ENCODE data around the gene MRFAP1L1.
"Not testable (repeated sequence)": the region's sequence is repeated elsewhere in the genome, so short reads cannot be mapped to it uniquely, and the experiment has no call there.

Gene MRFAP1L1

GRCh38 chr4:6686104-6686787 is 23.4 kb downstream of the MRFAP1L1 start:
- no peak for DNase-seq

DNA sequence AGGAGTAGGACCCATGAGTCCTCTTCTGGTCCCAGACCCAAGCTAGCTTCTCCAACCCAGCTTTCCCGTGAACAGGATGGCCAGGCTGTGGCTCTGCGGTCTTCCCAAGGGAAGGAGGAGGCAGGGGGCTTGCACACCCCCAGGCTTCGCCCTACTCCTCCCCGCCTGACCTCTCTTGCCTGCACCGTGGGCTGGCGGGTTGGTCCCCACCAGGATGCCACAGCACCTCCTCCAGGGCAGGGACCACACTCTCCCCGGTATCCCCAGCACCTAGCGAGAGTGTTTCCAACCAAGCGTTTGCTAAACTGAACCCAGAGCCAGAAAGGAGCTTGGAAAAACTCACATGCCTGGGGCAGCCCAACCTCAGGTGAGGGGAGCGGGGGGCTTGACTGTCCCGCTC is 25.0 kb downstream of the MRFAP1L1 start:
- DNase-seq = no peak

GRCh38 chr4:6682862-6683590 is 26.6 kb downstream of the MRFAP1L1 start:
- DNase-seq = no peak

- no peak for DNase-seq
Observed at GRCh38 chr4:6681191-6681590, 28.5 kb downstream of the MRFAP1L1 start.

- no peak for DNase-seq
Observed at GRCh38 chr4:6680372-6681034, 29.2 kb downstream of the MRFAP1L1 start.

GRCh38 chr4:6676722-6677558 is 32.7 kb downstream of the MRFAP1L1 start:
- DNase-seq = no peak

DNA sequence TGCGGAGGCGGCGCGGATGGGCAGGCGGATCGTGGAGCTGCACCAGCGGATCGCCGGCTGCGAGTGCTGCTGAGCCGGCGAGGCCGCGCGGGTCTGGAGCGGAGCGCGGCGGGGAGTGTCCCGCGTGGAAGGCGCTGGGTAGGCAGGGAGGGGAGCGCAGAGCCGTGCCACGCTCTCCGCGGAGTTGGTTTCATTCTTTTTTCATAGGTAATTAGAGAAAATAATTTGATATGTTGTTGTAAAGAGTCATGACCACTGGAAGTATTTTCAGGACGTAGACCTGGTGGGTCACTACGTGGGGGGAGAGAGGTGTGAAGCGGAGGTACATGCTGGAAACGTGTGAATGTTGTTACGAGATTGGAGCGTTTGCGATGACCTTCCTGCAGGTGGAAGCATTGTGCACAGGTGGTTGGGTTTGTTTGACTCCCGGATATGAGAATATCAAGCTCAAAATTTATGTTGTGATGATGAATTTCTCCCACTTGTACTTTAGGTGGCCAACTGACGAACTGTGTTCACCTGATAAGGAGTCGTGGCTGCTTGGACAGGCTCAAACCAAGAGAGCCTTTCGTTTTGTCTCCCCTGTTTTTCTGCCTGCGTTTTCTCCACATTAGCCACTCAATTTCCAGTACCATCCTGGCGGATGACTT is 35.0 kb downstream of the MRFAP1L1 start:
- DNase-seq = peak; percentile 71

DNA sequence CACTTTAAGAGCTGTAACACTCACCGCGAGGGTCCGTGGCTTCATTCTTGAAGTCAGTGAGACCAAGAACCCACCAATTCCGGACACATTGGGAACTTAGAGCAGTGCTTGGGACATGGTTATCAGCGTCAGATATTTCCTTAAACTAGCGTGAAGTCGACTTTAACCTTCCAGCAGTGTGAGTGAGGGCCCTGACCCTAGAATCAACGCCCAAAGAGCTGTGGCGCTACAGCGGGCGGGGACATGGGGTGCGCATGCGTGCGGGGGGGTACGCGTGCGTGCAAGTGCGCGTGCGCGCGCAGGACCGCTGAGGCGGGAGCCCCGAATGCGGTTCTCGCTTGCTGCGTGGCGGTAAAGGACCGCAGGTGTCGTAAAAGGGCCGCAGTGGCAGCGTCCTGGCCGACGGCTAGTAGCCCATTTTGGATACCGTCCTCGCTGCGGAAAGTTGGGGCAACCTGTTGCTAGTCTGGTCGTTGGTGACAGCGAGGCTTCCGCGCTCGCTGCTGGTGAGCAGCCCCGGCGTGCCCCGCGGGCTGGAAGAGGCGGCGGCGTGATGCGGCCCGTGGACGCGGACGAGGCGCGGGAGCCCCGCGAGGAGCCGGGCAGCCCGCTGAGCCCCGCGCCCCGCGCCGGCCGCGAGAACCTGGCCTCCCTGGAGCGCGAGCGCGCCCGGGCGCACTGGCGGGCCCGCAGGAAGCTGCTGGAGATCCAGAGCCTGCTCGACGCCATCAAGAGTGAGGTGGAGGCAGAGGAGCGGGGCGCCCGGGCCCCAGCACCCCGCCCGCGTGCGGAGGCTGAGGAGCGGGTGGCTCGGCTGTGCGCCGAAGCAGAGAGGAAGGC is 35.8 kb downstream of the MRFAP1L1 start:
- peak; percentile 96 for DNase-seq

GRCh38 chr4:6673191-6673659 is 36.4 kb downstream of the MRFAP1L1 start:
- peak; percentile 74 for DNase-seq

DNA sequence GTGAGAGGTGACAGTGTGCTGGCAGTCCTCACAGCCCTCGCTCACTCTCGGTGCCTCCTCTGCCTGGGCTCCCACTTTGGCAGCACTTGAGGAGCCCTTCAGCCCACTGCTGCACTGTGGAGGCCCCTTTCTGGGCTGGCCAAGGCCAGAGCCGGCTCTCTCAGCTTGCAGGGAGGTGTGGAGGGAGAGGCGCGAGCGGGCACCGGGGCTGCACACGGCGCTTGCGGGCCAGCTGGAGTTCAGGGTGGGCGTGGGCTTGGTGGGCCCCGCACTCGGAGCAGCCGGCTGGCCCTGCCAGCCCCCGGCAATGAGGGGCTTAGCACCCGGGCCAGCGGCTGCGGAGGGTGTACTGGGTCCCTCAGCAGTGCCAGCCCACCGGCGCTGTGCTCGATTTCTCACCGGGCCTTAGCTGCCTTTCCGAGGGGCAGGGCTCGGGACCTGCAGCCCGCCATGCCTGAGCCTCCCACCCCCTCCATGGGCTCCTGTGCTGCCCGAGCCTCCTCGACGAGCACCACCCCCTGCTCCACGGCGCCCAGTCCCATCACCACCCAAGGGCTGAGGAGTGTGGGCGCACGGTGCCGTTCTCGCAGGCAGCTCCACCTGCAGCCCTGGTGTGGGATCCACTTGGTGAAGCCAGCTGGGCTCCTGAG is 37.0 kb downstream of the MRFAP1L1 start:
- DNase-seq = not testable (repeated sequence)

GRCh38 chr4:6672131-6672530 is 37.5 kb downstream of the MRFAP1L1 start:
- no peak for DNase-seq

- no peak for DNase-seq
Observed at GRCh38 chr4:6671648-6672047, 38.0 kb downstream of the MRFAP1L1 start.

DNA sequence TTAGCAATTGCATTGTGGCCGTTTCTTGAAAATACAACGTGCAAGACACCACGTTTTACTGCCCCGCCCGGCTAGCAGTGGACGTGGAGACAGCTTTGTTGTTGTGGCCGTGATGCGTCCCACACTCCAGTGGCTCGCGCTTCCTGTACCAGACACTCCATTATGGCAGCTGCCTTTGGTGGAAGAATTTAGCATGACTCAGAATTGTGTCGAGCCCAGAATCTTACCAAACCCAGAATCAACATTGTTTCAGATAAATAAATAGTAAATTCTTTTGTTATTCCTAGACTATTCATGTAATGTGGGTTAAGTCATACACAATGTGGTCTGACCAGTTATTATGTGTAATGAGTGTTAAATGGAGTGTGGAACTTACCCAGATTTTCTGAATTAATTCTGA is 41.3 kb downstream of the MRFAP1L1 start:
- DNase-seq = no peak

GRCh38 chr4:6665320-6665654 is 44.4 kb downstream of the MRFAP1L1 start:
- no peak for DNase-seq

- DNase-seq = no peak
Observed at GRCh38 chr4:6663596-6664393, 45.9 kb downstream of the MRFAP1L1 start.

DNA sequence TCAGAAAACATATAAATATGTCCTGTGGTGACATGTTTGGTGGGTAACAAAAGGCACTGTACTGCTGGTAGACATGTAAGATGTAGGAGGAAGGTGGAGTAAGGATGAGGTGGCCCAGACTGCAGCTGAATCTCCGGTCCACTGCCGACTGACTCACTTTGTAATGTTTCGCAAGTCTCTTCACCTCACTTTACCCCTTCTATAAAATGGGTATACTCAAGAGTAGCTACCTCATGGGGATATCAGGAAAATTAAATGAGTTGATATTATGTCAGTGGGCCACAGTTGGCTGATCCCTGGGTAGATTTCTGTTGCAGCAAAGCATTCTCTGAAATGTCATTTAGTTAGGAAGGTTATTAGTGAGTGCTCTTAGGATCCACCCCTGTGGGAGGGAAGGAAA is 47.1 kb downstream of the MRFAP1L1 start:
- DNase-seq = no peak

DNA sequence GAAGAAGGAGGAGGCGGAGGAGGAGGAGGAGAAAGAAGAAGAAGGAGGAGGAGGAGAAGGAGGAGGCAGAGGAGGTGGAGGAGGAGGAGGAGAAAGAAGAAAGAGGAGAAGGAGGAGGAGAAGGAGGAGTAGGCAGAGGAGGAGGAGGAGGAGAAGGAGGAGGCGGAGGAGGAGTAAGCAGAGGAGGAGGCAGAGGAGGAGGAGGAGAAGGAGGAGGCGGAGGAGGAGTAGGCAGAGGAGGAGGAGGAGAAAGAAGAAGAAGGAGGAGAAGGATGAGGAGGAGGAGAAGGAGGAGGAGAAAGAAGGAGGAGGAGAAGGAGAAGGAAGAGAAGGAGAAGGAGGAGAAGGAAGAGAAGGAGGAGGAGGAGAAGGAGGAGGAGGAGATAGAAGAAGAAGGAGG is 49.2 kb downstream of the MRFAP1L1 start:
- no peak for DNase-seq

DNA sequence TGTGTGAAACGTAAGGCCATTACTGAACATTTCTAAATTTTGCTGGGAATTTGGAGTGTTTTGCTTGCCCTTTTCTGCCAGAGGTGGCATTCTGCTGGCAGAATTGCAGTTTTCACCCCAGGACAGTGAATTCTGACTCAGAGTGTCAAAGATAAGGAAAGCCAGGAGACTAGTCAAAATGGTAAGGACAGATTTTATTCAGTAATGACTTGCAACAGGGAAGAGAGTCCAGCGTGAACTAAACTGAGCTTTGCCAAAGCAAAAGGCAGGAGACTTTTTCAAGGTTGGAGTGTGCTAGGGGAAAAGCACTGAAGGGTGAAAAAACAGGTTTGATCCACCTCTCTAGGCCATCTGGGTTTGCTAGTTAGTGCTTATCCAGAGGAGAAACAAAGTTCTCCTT is 49.8 kb downstream of the MRFAP1L1 start:
- no peak for DNase-seq

GRCh38 chr4:6658597-6659075 is 51.0 kb downstream of the MRFAP1L1 start:
- peak; percentile 46 for DNase-seq

DNA sequence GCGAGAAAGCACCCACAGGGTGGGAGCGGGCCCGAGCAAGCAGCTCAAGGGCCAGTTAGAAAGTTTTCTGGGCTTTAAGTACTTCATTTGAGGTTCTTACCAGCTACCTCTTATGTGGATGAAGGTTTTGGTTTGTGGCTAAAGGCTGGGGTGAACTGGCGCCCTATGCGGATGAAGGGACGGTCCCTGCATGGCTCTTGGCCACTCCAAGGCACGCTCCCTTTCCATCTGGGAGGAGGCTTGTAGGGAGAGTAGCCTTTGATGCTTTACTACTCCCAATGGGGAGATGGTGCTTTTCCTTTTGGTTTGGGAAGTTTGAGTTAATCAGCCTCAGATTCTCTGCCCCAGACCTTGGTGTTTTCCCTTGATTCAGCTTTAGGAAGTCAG is 51.5 kb downstream of the MRFAP1L1 start:
- DNase-seq = no peak
